Mesenchymal stem cell (in vitro differentiated cells and primary cell): ENCODE measurements around the gene STAM2.
"Not testable (repeated sequence)": the region's sequence is repeated elsewhere in the genome, so short reads cannot be mapped to it uniquely, and the experiment has no call there.

Source experiments
- DNase-seq: peaks from one replicate; pipeline ENCODE4 v3.0.0-alpha.2; 2013
- H2AFZ ChIP-seq: one replicate; pipeline ENCODE4 v1.6.1; 2013; ENCODE audit warnings: low read depth, mild to moderate bottlenecking, control low read depth, inconsistent platforms, low read length, moderate library complexity
- H2AK5ac ChIP-seq: 2 replicates; pipeline ENCODE4 v1.6.1; 2013; ENCODE audit warnings: low read length, moderate library complexity, mild to moderate bottlenecking, inconsistent platforms; ENCODE audit not compliant: severe bottlenecking
- H2BK120ac ChIP-seq: one replicate; pipeline ENCODE4 v1.6.1; 2013; ENCODE audit warnings: low read depth, mild to moderate bottlenecking, inconsistent platforms, low read length, moderate library complexity
- H2BK12ac ChIP-seq, 2 experiments: one replicate each; pipeline ENCODE4 v1.6.1; 2013; ENCODE audit warnings: inconsistent platforms in 2 of 2, low read length in 2 of 2, mild to moderate bottlenecking in 2 of 2, moderate library complexity in 2 of 2, control low read depth in 1 of 2
- H2BK15ac ChIP-seq: one replicate; pipeline ENCODE4 v1.6.1; 2013; ENCODE audit warnings: mild to moderate bottlenecking, low read depth, inconsistent platforms; ENCODE audit not compliant: poor library complexity, severe bottlenecking
- H2BK5ac ChIP-seq: 2 replicates; pipeline ENCODE4 v1.6.1; 2013; ENCODE audit warnings: low read depth, mild to moderate bottlenecking, low read length, control low read depth, inconsistent platforms; ENCODE audit not compliant: poor library complexity, severe bottlenecking
- H3K14ac ChIP-seq, 2 experiments: one replicate each; pipeline ENCODE4 v1.6.1; 2013; ENCODE audit warnings: inconsistent platforms in 2 of 2, low read length in 2 of 2, control low read depth in 1 of 2, mild to moderate bottlenecking in 1 of 2, moderate library complexity in 1 of 2
- H3K18ac ChIP-seq, 2 experiments: one replicate each; pipeline ENCODE4 v1.6.1; 2013; ENCODE audit warnings: inconsistent platforms in 2 of 2, low read length in 2 of 2, control low read depth in 1 of 2, low read depth in 1 of 2, mild to moderate bottlenecking in 1 of 2
- H3K23ac ChIP-seq, 2 experiments: one replicate each; pipeline ENCODE4 v1.6.1; 2013; ENCODE audit warnings: inconsistent platforms in 2 of 2, low read length in 2 of 2, mild to moderate bottlenecking in 2 of 2, moderate library complexity in 2 of 2, control low read depth in 1 of 2
- H3K27ac ChIP-seq: 2 replicates; pipeline ENCODE4 v1.5.1; 2013; ENCODE audit warnings: mild to moderate bottlenecking, moderate library complexity, low read length, control low read depth, inconsistent platforms; ENCODE audit not compliant: poor library complexity, severe bottlenecking
- H3K27me3 ChIP-seq, 2 experiments: 2 replicates each; pipeline versions ENCODE4 v1.6.1 to v1.7.0; 2013; ENCODE audit warnings: low read length in 2 of 2, mild to moderate bottlenecking in 2 of 2, moderate library complexity in 2 of 2, control low read depth in 1 of 2, inconsistent platforms in 1 of 2; ENCODE audit not compliant: control insufficient read depth in 1 of 2, insufficient read depth in 1 of 2
- H3K36me3 ChIP-seq, 2 experiments: 2 replicates each; pipeline versions ENCODE4 v1.6.1 to v1.7.0; 2013; ENCODE audit warnings: low read length in 2 of 2, control low read depth in 1 of 2, inconsistent platforms in 1 of 2, low read depth in 1 of 2, mild to moderate bottlenecking in 1 of 2; ENCODE audit not compliant: insufficient read depth in 2 of 2, control insufficient read depth in 1 of 2
- H3K4ac ChIP-seq, 2 experiments: one replicate each; pipeline ENCODE4 v1.6.1; 2013; ENCODE audit warnings: inconsistent platforms in 2 of 2, low read length in 2 of 2, mild to moderate bottlenecking in 2 of 2, moderate library complexity in 2 of 2, control low read depth in 1 of 2, low read depth in 1 of 2
- H3K4me1 ChIP-seq: 2 replicates; pipeline ENCODE4 v1.6.1; 2013; ENCODE audit warnings: low read depth, low read length, control low read depth; ENCODE audit not compliant: control insufficient read depth, insufficient read depth
- H3K4me2 ChIP-seq: 2 replicates; pipeline ENCODE4 v1.6.1; 2013; ENCODE audit warnings: low read length, mild to moderate bottlenecking, inconsistent platforms; ENCODE audit not compliant: poor library complexity, severe bottlenecking
- H3K4me3 ChIP-seq, 2 experiments: 2 replicates each; pipeline versions ENCODE4 v1.5.1 to v1.7.0; 2013; ENCODE audit warnings: low read length in 2 of 2, mild to moderate bottlenecking in 2 of 2, control low read depth in 1 of 2, low read depth in 1 of 2; ENCODE audit not compliant: insufficient read depth in 1 of 2
- H3K79me1 ChIP-seq: replicated peaks from 2 replicates; pipeline ENCODE4 v1.6.1; 2013; ENCODE audit warnings: mild to moderate bottlenecking, control low read depth, low read length, inconsistent platforms; ENCODE audit not compliant: poor library complexity, severe bottlenecking
- H3K9ac ChIP-seq: 2 replicates; pipeline ENCODE4 v1.7.0; 2013; ENCODE audit warnings: mild to moderate bottlenecking, low read length, moderate library complexity
- H3K9me3 ChIP-seq: 2 replicates; pipeline ENCODE4 v1.7.0; 2013; ENCODE audit warnings: mild to moderate bottlenecking, low read length; ENCODE audit not compliant: control insufficient read depth
- H4K8ac ChIP-seq: one replicate; pipeline ENCODE4 v1.6.1; 2013; ENCODE audit warnings: inconsistent platforms, mild to moderate bottlenecking, low read length, moderate library complexity
- H4K91ac ChIP-seq: one replicate; pipeline ENCODE4 v1.6.1; 2013; ENCODE audit warnings: mild to moderate bottlenecking, low read length, inconsistent platforms
- WGBS: methylation state at CpG from one replicate; pipeline ENCODE4 v1.1.7; 2013; ENCODE audit warnings: mixed read lengths; 5-methylcytosine and 5-hydroxymethylcytosine counted together

Gene STAM2

GRCh38 chr2:152093464-152093863 is 82.1 kb downstream of the STAM2 start:
- no peak for DNase-seq
- peaks cover 24 to 30% of the 10 kb centered on the region in 2 experiments for H3K27me3 ChIP-seq
- H3K4ac ChIP-seq, result no peak overlapping the region
- H3K4me2 ChIP-seq, result no peak overlapping the region
- no peaks in the 10 kb centered on the region for H3K9me3 ChIP-seq
- no peak overlapping the region for H3K27ac ChIP-seq
- H3K18ac ChIP-seq, result no peak overlapping the region
- H3K9ac ChIP-seq, result no peak overlapping the region
- H3K79me1 ChIP-seq, result no peaks in the 10 kb centered on the region
- H2BK120ac ChIP-seq, result no peak overlapping the region
- H3K14ac ChIP-seq, result no peak overlapping the region
- no peak overlapping the region for H2AK5ac ChIP-seq
- whole genome bisulfite sequencing, result 93% methylated on average over 2 of the region's 2 CpGs
- H3K4me3 ChIP-seq, result no peak overlapping the region
- H2BK12ac ChIP-seq, result no peak overlapping the region
- H3K23ac ChIP-seq, result no peak overlapping the region
- H2AFZ ChIP-seq, result no peak overlapping the region
- no peak overlapping the region for H2BK15ac ChIP-seq
- no peak overlapping the region for H2BK5ac ChIP-seq
- no peak overlapping the region for H4K8ac ChIP-seq
- H3K4me1 ChIP-seq, result peaks cover 8% of the 10 kb centered on the region
- H4K91ac ChIP-seq, result no peak overlapping the region
- no peaks in the 10 kb centered on the region for H3K36me3 ChIP-seq

GRCh38 chr2:152092095-152092494 is 83.5 kb downstream of the STAM2 start:
- Histone ChIP-seq H3K18ac (no peak overlapping the region), H2AFZ (no peak overlapping the region), H3K27ac (no peak overlapping the region), H3K4ac (no peak overlapping the region), H2AK5ac (no peak overlapping the region), H3K14ac (no peak overlapping the region), H2BK15ac (no peak overlapping the region), H3K9me3 (no peaks in the 10 kb centered on the region), H3K9ac (no peak overlapping the region), H2BK5ac (no peak overlapping the region), H3K36me3 (no peaks in the 10 kb centered on the region), H2BK12ac (no peak overlapping the region), H3K4me2 (no peak overlapping the region), H3K79me1 (no peaks in the 10 kb centered on the region), H3K27me3 (peaks cover 19 to 30% of the 10 kb centered on the region in 2 experiments), H3K4me1 (no peaks in the 10 kb centered on the region), H3K4me3 (no peak overlapping the region), H2BK120ac (no peak overlapping the region), H3K23ac (no peak overlapping the region), H4K91ac (no peak overlapping the region), H4K8ac (no peak overlapping the region)
- DNase-seq, result no peak
- WGBS, result 100% methylated on average over 1 of the region's 2 CpGs

GRCh38 chr2:152090726-152091125 is 84.8 kb downstream of the STAM2 start:
- not testable (repeated sequence) for H3K4me2 ChIP-seq, H2BK5ac ChIP-seq, H3K36me3 ChIP-seq, H4K91ac ChIP-seq, H3K9ac ChIP-seq, H2AFZ ChIP-seq, H2BK12ac ChIP-seq, H3K14ac ChIP-seq, H3K18ac ChIP-seq, H4K8ac ChIP-seq, H3K4ac ChIP-seq, H3K9me3 ChIP-seq, H2AK5ac ChIP-seq, H3K4me3 ChIP-seq, H2BK15ac ChIP-seq, H2BK120ac ChIP-seq, H3K79me1 ChIP-seq, H3K23ac ChIP-seq, DNase-seq, H3K4me1 ChIP-seq, H3K27ac ChIP-seq
- WGBS, result 95% methylated on average over 4 of the region's 4 CpGs
- H3K27me3 ChIP-seq, result peaks cover 18 to 28% of the 10 kb centered on the region in 2 experiments

- Histone ChIP-seq H3K18ac (no peak overlapping the region), H3K4me3 (no peak overlapping the region), H3K36me3 (no peaks in the 10 kb centered on the region), H3K4me2 (no peak overlapping the region), H2AFZ (no peak overlapping the region), H3K27ac (no peak overlapping the region), H3K4ac (no peak overlapping the region), H2BK5ac (no peak overlapping the region), H2BK15ac (no peak overlapping the region), H3K9me3 (no peaks in the 10 kb centered on the region), H4K91ac (no peak overlapping the region), H3K14ac (peak overlapping the region in 1 of 2 experiments; percentile 28), H2BK12ac (no peak overlapping the region), H3K23ac (no peak overlapping the region), H3K79me1 (no peaks in the 10 kb centered on the region), H3K27me3 (peaks cover 11 to 15% of the 10 kb centered on the region in 2 experiments), H3K9ac (no peak overlapping the region), H2AK5ac (no peak overlapping the region), H3K4me1 (no peaks in the 10 kb centered on the region), H2BK120ac (no peak overlapping the region), H4K8ac (no peak overlapping the region)
- DNase-seq, result no peak
- WGBS, result 88% methylated on average over 2 of the region's 2 CpGs
Observed at GRCh38 chr2:152089238-152089637, 86.3 kb downstream of the STAM2 start.
